Mucosa of descending colon (tissue), 3 donors: ENCODE measurements around the gene DOCK2. TPM values are rescaled to one million over a fixed set of nuclear protein-coding genes. Genes with fewer than 3 reads are reported as not detected.

Source experiments
- ATAC-seq: fragments of 200-7000 bp; cut with Tn5 transposase; one replicate; pipeline ENCODE4 v1.9.1; 2020; ENCODE audit warnings: mild to moderate bottlenecking, moderate library complexity
- DNase-seq, 3 donors: peaks; one replicate each; pipeline ENCODE4 v3.0.0-alpha.2; 2020
- H3K36me3 ChIP-seq: fragments of 200-600 bp; one replicate; pipeline ENCODE4 v1.8.0; 2021; ENCODE audit warnings: low read depth, mild to moderate bottlenecking
- H3K4me1 ChIP-seq: fragments of 200-600 bp; one replicate; pipeline ENCODE4 v1.8.0; 2021; ENCODE audit warnings: low read depth, mild to moderate bottlenecking
- H3K4me3 ChIP-seq: fragments of 200-600 bp; one replicate; pipeline ENCODE4 v1.8.0; 2021; ENCODE audit warnings: mild to moderate bottlenecking
- H3K9me3 ChIP-seq: fragments of 200-600 bp; one replicate; pipeline ENCODE4 v1.8.0; 2021; ENCODE audit warnings: mild to moderate bottlenecking
- CTCF ChIP-seq: fragments of 200-600 bp; IDR thresholded peaks from one replicate; pipeline ENCODE4 v1.8.0; 2022; ENCODE audit warnings: antibody characterized with exemption, mild to moderate bottlenecking
- intact Hi-C, 2 donors: fragments of 100-400 bp; cut with DNase I in 1 of 2; cut with micrococcal nuclease in 1 of 2; formaldehyde crosslinking; loops; one replicate each; pipeline versions ENCODE4 v1.11.0 to v1.11.1; 2022; cut with DNase I, micrococcal nuclease
- total RNA-seq, 3 donors: library from RNA; stranded (reverse); fragmentation: NEBNext Ultra II Directional in 2 of 3; extraction: Animal tissue kit (Norgen Biotek cat#: 25700) in 2 of 3; gene quantifications; one replicate each; pipeline versions ENCODE4 v1.2.1 to v1.2.4, GENCODE V29; 2021 to 2023
- donor health status: DM: no; HTN: no; CAD: no; lungs with moderate emphysema.
- donor health status: DM: no; HTN: no; CAD: no.
- donor health status: DM: no; HTN: yes; CAD: no.

The DOCK2 gene
- total RNA-seq, 3 donors from 2014 or later, result 7.2 to 20.1 (median 18.1) TPM

DNA sequence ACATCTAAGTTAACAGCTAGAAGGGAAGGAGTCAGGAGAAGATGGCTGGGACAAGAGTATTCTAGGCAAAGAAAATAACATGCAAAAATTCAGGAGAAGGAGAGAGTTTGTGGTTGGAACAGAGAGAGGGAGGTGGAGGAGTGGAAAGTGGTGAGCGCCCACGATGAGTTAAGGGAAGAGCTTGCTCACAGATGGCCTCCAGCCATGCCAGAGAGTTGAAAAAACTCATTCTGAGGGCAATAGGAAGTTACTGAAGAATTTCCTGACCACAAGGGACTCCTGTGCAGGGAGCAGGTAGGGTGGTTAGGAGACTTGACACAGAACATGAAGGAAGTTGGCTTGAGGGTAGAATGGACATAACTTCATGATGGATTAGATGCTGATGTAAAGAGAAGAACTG lies 159.7 kb downstream of the DOCK2 start:
- DNase-seq, result no peak
- intact Hi-C loops, result no loop called here
- TF ChIP-seq CTCF, result no peak
- Histone ChIP-seq H3K36me3 (no peaks in the 10 kb centered on the region), H3K4me3 (no peak overlapping the region), H3K9me3 (no peaks in the 10 kb centered on the region), H3K4me1 (no peaks in the 10 kb centered on the region)
- ATAC-seq, result no peak

DNA sequence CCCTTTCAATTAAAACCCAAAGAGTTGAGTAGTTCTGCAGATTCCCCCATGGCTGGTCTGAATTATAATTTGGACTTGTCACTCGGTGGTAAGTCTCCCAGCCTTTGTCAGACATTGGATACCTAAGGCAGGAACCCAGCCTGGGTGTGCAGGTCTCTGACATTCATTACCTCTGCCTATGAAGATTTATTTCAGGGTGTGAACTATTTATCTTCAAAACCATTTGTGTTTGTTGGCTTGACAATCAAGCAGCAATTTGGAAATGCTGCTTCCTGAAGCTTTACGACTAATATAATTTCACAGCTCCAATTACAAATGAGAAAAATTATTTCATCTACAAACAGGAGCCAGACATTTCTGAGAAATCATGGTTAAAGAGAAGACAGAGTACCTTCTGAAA lies 160.5 kb downstream of the DOCK2 start:
- no peaks in the 10 kb centered on the region for H3K36me3 ChIP-seq
- no peaks in the 10 kb centered on the region for H3K9me3 ChIP-seq
- H3K4me1 ChIP-seq, result no peaks in the 10 kb centered on the region
- H3K4me3 ChIP-seq, result no peak overlapping the region
- intact Hi-C loops, result no loop called here
- DNase-seq (no peak), ATAC-seq (no peak)
- no peak for TF ChIP-seq CTCF

GRCh38 chr5:169798438-169798837 lies 161.4 kb downstream of the DOCK2 start:
- intact Hi-C loops, result no loop called here
- TF ChIP-seq CTCF, result no peak
- Histone ChIP-seq H3K4me1 (no peaks in the 10 kb centered on the region), H3K36me3 (no peaks in the 10 kb centered on the region), H3K4me3 (no peak overlapping the region), H3K9me3 (no peaks in the 10 kb centered on the region)
- ATAC-seq, result no peak
- no peak for DNase-seq

- Histone ChIP-seq H3K9me3 (no peaks in the 10 kb centered on the region), H3K4me1 (no peaks in the 10 kb centered on the region), H3K4me3 (no peak overlapping the region), H3K36me3 (no peaks in the 10 kb centered on the region)
- TF ChIP-seq CTCF, result no peak
- intact Hi-C loops, result no loop called here
- no peak for ATAC-seq
- no peak for DNase-seq
Measured at GRCh38 chr5:169798906-169799660, 162.0 kb downstream of the DOCK2 start.

DNA sequence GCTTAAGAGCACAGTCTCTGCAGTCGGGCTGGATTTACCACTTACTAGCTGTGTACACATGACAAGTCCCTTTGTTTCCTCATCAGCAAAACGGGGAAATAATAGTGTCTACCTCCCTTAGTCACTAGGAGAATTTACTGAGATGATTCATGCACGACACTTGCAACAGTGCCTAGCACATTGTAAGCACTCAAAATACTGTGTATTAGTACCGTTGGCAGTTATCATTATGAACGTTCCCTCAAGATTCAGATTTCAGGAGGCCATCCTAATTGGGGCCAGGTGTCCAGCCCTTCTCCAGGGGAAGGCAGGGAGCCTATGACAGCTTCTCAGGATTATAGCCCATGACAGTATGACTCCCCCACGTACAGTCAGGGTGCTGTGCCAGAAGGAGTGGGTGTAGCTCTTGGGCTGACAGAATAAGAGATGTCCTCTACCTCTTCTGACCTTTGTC lies 164.3 kb downstream of the DOCK2 start:
- no peak for DNase-seq
- intact Hi-C loops, result no loop called here
- no peak for ATAC-seq
- H3K4me1 ChIP-seq, result no peaks in the 10 kb centered on the region
- H3K36me3 ChIP-seq, result no peaks in the 10 kb centered on the region
- H3K9me3 ChIP-seq, result no peaks in the 10 kb centered on the region
- H3K4me3 ChIP-seq, result no peak overlapping the region
- no peak for TF ChIP-seq CTCF

GRCh38 chr5:169801781-169802180 lies 164.7 kb downstream of the DOCK2 start:
- intact Hi-C loops, result no loop called here
- Histone ChIP-seq H3K9me3 (no peaks in the 10 kb centered on the region), H3K4me3 (no peak overlapping the region), H3K4me1 (no peaks in the 10 kb centered on the region), H3K36me3 (no peaks in the 10 kb centered on the region)
- no peak for TF ChIP-seq CTCF
- ATAC-seq, result no peak
- DNase-seq, result no peak
